IPS DF 4.7 (cell line): ENCODE results near the gene SLCO2A1.

Source experiments
- DNase-seq: peaks from one replicate; pipeline ENCODE4 v3.0.0-alpha.2; 2013; ENCODE audit warnings: low spot score; ENCODE audit errors: extremely low read depth

SLCO2A1 gene

GRCh38 chr3:133910422-133910821, 119.3 kb downstream of the SLCO2A1 start:
- no peak for DNase-seq

DNA sequence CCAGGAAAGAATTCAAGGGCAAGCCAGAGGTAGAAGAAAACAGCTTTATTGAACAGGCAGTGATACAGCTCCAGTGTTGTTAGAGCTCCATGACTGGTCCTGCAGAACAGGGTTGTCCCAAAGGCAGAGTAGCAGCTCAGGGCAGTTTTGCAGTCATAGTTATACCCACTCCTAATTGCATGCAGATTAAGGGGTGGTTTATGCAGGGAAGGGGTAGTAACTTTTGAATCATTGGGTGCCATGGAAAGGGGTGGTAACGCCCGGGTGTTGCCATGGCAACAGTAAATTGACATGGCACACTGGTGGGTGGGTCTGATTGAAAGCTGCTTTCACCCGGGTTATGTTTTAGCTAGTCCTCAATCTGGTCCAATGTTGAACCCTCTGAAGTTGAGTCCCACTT, 124.3 kb downstream of the SLCO2A1 start:
- DNase-seq: no peak

DNA sequence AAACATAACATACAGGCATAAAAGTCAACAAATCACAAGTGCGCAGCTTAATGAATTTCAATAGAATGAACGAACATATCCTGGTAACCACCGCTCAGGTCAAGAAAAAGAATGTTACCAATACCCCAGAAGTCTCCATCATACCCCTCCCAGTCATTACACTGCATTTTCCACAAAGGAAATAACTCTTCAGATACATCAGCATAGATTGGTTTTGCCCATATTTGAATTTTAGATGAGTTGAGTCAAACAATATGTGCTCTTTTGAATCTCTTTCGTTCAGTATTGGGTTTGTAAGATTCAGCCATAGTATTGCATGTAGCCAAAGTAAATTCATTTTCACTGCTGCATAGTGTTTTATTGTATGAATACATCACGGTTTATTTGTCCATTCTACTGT, 127.9 kb downstream of the SLCO2A1 start:
- no peak for DNase-seq

- DNase-seq: no peak
Observed at GRCh38 chr3:133901083-133901482, 128.6 kb downstream of the SLCO2A1 start.

DNA sequence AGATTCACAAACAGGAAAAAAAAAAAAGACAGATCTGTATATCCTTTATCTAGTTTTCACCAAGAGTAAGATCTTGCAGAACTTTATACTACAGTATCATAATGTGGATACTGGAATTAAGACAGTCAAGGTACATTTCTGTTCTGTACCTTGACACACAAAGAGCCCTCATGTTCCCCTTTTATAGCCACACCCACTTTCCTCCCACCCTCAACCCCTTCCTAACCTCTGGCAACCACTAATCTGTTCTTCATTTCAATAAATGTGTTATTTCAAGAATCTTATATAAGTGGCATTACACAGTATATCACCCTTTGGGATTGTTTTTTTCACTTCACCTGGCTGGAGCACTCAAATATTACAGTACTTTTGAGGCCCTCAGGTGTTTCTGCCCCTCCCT, 130.4 kb downstream of the SLCO2A1 start:
- DNase-seq: no peak

- no peak for DNase-seq
Observed at GRCh38 chr3:133897547-133897946, 132.2 kb downstream of the SLCO2A1 start.

- DNase-seq: no peak
Observed at GRCh38 chr3:133896002-133896761, 133.5 kb downstream of the SLCO2A1 start.

GRCh38 chr3:133895208-133896001, 134.3 kb downstream of the SLCO2A1 start, which contains the start of gene RAB6B:
Gene RAB6B, minus strand, starts transcription at chr3:133895882. Its CDS starts 416 bp downstream, at chr3:133895466.
- DNase-seq: no peak

DNA sequence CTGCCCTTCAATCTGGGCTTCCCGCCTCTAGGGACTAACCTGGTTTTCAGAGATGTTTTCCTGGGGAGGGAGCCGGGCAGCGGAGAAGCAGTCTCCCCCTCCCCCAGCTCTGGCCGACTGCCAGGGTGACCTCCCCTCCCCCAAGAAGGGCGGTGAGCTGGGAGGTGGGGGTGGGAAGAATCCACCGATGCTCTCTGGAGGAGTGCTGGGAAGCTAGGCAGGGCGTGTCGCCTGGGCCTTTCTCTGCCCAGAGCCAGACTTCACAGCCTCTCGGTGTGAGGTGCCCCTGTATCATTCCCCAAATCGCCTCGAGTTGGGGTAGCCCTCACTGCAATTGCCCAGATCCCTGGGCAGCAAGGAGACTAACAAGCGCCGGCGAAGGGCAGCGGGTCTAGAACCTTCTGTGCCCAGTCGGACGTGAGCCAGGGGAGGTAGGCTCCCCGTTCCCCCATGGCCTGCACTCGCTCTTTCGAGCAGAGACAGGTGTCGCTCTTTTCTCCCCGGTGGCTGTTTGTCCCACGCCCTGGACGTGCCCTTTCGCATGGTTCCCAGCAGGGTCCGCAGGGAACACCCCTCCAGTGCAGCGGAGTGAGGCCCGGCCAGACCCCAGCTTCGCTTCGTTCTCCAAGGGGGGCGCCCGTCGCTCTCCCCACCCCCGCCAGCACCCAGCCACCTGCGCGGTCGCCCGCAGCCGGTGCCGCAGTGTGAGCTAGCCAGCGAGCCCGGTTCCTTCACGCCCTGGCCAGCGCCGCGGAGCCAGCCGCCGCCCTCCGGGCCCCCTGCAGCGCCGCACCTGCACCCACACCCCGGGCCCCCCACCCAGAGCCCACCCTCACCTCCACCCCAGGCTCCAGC, 135.1 kb downstream of the SLCO2A1 start:
- no peak for DNase-seq

GRCh38 chr3:133893683-133894352, 135.9 kb downstream of the SLCO2A1 start:
- DNase-seq: no peak

DNA sequence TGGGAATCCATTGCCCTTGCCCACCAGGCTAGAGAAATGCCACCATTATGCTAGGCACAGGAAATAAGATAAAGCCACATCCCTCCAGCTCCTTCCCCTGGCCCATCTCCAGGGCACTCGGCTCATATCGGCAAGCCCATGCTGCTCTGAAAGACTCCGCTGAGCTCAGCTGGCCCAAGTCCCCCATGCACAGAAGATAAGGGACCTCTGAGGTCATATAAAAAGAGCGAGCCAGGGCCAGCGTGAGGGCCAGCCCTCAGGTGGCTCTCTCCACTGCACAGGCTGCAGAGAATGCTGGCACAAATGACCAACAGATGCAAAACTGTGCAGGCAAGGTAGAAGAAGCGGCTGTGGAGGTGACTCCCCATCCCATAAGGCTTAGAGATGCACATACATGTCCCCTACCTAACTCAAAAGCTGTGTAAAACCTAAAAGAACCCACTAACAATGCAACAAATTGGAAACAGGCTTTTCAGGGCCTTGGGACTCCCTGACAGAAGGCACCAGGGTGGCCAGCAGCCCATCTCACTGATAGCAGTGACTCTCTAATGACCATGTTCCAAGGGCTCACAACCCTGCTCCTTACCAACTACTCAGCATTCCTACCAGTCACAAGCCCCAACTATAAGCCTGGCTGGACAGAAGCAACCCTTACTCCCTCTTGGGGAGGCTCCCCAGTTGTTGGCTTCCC, 137.0 kb downstream of the SLCO2A1 start:
- DNase-seq: no peak

DNA sequence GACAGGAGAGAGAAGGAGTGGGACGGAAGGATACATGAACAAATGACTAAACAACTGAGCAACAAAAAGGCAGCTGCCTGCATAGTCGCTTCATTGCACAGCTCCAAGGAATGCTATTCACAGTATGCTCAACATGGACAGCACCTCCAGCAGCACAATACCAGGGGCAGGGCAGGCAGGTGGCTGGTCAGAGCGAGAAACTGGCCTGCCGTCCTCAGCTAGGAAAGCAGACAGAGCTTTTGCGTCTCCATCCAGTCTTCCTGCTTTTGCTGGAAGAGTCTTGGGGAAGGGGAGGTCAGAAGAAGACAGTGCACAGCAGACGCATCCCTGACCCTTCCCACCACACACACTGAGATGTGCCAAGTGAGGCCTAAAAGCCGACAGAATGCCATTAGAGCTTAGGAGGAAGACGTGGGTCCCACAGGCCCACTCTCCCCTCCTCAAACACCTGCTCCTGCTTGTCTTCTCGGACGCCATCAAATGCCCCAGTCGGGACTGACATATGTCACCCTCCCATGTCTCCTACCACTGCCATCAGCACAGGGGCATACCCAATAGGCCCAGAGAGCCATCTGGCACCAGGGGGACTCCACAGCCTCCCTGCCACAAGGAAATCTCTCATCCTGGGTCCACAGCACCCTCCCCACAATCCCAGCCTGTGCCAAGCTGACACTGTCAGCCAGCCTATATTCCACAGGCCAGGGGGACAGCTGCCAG, 137.9 kb downstream of the SLCO2A1 start:
- no peak for DNase-seq

DNA sequence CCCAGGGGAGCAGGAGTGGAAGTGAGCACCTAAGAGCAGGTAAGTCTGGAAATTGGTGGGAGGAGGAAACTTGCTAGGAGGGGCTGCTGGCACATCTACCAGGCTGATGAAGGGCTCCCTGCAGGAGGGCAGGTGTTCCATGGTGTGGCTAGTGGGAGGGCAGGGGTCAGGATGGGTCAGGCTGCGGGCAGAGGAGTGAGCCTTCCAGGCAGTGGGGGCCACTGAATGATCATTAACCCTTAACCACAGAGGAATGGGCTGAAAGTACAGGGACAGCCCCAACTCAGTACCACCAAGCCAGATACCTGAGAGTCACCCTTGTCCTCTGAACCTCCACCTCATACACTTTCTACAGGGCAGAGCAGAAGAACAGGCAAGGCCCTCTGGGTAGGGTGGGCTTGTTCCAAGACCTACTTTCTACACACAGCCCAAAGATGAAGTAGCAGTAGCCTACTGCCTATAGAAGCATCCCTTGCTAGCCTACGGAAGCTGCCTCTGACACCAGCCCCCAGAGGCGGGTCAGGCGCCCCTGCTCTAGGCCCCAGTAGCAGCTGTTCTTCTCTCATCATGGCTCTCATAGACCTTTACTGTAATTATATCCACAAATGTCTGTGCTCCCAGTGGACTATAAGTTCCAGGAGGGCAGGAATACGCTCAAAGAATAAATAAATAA, 138.6 kb downstream of the SLCO2A1 start:
- no peak for DNase-seq

GRCh38 chr3:133890037-133890436, 139.7 kb downstream of the SLCO2A1 start:
- DNase-seq: no peak

DNA sequence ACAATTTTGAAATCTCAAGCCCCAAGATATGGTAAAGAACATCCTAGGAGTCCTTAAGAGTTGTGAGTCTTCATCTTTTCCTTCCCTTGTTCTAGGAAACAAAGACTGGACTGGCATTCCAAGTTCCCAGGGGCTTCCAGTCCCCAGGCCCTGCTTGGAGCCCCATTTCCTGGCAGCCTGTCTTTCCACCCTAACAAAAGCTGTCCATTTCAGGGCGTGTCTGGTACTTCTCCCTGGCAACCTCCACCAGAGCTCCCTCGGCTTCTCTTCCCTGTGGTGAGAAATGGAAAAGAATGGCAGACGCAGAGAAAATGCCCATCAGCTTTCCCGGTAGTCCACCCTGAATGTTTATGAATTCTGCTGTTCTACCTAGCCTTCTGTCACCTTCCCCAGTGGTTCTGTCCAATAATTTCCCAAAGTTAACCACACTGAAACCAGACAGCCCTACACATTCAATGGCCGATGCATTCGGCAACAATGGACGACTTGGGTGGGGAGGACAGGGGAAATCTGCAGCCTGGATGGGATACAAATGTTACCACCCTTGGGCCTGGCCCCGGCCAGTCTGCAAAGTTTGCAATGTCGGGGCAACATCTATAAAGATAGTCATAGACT, 140.9 kb downstream of the SLCO2A1 start:
- no peak for DNase-seq

DNA sequence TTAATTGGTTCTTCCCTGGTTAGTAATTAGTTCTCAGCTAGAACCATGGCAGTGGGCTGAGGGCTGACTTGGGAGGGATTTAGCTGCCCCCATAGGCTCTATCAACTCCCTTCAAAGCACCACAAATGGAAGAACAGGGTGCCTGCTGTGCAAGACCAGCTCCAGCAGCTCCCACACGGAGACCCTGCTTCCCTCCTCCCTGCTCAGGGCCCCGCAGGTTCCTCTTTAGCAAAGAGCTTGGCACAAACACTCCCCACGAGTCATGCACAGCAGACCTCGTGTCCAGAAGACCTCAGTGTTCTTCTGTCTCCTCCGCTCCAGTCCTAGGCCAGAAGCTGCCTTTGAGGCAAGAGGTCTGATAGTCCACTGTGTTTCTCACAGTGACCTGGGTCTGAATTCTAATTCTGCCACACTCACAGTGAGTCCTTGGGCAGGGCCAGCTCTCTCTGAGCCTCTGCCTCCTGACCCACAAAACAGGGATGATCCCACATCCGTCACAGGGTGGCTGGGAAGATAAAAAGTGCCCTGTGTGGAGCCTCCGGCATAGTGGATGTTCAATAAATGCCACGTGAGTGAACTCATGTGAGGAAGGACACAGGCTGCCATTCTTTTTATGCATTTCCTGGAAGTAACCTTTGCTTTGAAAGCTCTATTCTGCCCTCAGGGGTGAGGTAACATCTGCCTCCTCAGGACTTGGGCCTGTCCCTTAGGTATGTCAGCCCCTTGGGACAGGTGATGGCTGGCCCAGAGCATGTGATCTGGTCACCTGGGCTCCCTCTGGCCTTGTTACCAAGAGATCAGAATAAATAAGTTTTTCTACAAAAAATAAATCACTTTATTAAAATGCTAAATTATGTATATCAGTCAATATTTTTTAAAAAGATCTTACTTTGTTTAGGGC, 141.7 kb downstream of the SLCO2A1 start:
- no peak for DNase-seq

- no peak for DNase-seq
Observed at GRCh38 chr3:133887074-133887802, 142.5 kb downstream of the SLCO2A1 start.
